ENCODE measurements around the gene LYRM7.

- no peak for TF ChIP-seq CTCF (IDR thresholded peaks at IDR 0.05)
- no peak for TF ChIP-seq POLR2A (IDR thresholded peaks at IDR 0.05)
- no peak for TF ChIP-seq POLR2AphosphoS5 (IDR thresholded peaks at IDR 0.05)
These were observed 13.8 kb upstream of the LYRM7 start for GRCh38 chr5:131156957-131157356.

Measured in breast epithelium (tissue), 3 donors.